ENCODE measurements around the gene GP9.
"Not testable (repeated sequence)": the region's sequence is repeated elsewhere in the genome, so short reads cannot be mapped to it uniquely, and the experiment has no call there.

Gene GP9

GRCh38 chr3:129050556-129051295, 9.9 kb upstream of the GP9 start:
- DNase-seq (ENCODE audit: low read depth, low spot score) = no peak

DNA sequence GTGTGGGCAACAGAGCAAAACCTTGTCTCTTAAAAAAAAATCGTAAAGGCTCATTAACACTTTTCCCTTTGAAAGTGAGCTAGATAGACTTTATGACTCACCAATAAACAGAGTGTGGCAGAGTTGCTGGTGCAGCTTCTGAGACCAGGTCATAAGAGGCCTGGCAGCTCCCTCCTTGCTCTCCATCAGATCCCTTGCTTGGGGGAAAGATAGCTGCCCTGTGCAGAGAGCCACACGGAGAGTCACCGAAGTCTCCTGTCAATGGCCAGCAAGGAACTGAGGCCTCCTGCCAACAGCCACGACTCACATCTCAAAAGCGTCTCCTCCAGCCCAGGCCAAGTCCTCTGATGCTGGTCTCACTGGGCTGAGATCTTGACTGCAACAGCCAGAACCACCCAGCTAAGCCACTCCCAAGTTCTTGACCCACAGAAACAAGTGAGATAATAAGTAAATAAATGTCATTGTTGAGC, 8.7 kb upstream of the GP9 start:
- no peak for DNase-seq (ENCODE audit: low read depth, low spot score)

DNA sequence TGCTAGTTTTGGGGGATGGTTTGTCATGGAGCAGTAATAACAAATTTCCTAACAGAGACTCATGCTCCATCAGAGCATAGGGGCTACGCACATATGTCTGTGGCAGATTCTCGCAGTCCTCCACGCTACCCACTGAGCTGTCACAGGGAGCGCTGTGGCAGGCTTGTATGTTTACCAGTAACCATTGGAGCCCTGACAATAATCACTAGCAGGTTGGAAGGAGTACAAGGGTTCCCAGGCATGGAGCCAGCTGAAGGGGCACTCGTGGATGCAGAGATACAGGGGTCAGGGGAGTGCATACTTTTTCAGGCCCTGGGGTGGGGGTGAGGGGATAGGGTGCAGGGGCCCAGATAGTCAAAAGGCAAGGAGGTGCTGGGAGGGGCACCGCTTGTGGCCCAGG, 7.9 kb upstream of the GP9 start:
- DNase-seq (ENCODE audit: low read depth, low spot score) = no peak

DNA sequence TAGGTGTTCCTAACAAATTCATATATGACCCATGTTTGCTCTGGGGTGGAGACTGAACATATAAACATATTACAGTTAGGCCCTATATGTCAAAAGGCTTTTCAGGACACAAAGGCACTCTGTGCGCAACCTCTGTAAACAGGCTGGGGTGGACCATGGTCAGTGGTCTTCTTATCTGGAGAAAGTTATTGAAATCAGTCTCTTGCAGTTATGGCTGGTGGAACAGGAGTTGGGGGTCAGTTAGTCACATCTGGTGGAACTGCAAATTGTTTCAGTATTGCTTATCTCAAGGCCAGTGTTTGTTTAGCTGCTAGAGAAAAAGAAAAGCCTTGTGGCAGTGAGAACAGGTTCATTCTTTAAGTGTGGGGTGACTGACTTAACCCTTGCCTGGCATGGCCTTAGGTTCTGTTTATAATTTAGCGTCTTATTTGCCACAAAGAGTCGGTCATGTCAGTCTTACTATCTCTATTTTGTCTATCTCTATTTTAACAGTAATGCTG, 5.9 kb upstream of the GP9 start:
- no peak for DNase-seq (ENCODE audit: low read depth, low spot score)

GRCh38 chr3:129056451-129057173, 4.0 kb upstream of the GP9 start:
- DNase-seq (ENCODE audit: low read depth, low spot score) = no peak

- no peak for DNase-seq (ENCODE audit: low read depth, low spot score)
Measured at GRCh38 chr3:129057249-129057648, 3.3 kb upstream of the GP9 start.

DNA sequence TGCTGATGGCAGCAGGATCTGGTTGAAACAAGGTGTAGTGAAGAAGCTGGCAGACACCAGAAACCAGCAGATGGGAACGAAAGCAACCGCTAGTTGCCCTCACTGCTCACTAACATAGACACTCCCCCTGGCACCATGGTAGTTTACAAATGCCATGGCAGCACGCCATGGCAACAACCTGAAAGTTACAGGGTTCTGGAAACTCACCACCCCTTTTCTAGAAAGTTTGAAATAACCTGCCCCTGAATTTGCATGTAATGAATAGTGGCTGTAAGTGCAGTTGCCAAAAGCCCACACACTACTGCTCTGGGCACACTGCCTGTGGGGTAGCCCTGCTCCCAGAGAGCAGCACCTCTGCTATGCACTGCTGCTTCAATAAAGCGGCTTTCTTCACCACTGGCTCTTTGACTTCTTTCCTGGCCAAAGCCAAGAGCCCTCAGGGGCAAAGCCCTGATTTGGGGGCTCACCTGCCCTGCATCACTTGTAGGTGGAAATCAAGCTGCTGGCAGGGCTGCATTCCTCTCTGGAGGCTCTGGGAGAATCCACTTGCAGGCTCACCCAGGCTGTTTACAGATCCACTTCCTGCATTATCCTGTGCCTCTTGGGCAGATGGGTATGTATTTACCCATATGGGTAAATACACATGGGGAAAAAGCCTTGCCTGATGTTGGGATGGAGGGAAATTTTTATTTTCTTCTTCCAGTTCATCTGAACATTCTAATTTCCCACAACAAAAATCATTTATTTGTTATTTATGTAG, 2.0 kb upstream of the GP9 start:
- no peak for DNase-seq (ENCODE audit: low read depth, low spot score)

DNA sequence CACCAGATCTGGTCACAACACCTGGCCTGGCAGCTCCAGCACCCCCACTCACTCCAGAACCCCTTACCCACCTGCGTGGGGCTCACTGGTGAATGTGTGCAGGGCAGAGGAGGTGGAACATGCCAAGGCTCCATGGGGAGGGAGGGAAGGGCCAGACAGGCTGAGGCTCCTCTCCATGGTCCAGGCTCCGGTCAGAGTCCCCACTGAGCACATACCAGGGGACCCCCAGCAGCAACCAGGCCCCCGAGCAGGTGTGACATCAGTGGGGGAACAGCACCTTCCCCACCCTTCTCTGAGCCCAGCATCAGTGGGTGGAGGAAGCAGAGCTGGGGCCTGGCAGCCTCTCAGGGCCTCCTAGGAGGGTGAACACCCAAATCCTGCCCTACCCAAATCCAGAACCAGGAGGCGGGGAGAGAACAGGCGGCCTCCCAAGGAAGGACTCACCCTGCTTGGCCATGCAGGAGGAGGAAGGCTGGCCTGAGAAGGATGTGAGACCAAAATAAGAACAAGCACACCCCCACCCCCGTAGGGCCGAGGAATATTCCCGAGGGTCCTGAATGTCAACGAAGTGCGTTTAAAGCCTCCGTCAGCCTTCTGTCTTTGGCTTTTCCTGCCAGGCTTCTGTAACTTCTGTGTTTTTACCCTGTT, 1.1 kb upstream of the GP9 start:
- DNase-seq (ENCODE audit: low read depth, low spot score) = no peak

GRCh38 chr3:129061023-129061887, 676 bp downstream of the GP9 start:
- no peak for DNase-seq (ENCODE audit: low read depth, low spot score)

GRCh38 chr3:129061888-129062834, 1.6 kb downstream of the GP9 start:
- no peak for DNase-seq (ENCODE audit: low read depth, low spot score)

- no peak for DNase-seq (ENCODE audit: low read depth, low spot score)
Measured at GRCh38 chr3:129063091-129063640, 2.6 kb downstream of the GP9 start.

- no peak for DNase-seq (ENCODE audit: low read depth, low spot score)
Measured at GRCh38 chr3:129063841-129064482, 3.4 kb downstream of the GP9 start.

DNA sequence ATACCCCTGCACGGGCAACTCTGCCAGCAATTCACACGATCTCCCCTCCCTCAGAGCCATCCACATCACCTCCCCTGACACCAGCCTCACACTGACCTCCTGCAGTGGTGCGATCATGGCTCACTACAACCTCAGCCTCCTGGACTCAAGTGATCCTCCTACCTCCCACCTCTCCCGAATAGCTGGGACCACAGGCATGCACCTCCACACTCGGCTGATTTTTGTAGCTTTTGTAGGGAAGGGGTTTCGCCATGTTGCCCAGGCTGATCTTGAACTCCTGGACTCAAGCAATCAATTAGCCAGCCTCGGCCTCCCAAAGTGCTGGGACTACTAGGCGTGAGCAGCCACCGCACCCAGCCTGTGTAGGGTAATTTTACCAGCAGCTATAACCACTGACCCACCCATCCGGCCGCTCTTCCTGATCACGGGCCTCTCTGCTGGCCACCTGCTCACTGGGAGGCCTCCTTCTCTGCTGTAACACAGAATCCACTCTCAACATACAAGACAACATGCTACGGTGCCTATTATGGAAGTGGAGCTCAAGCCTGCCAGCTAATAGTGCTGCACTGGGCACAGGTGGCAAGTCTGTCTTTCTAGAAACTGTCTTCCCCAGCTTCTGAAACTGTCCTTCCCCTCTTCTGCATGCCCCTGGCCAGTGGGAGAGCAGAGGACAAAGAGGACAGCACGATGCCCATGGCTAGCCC, 4.6 kb downstream of the GP9 start:
- no peak for DNase-seq (ENCODE audit: low read depth, low spot score)

GRCh38 chr3:129065720-129066073, 5.1 kb downstream of the GP9 start:
- DNase-seq (ENCODE audit: low read depth, low spot score) = no peak

GRCh38 chr3:129067719-129068118, 7.1 kb downstream of the GP9 start:
- DNase-seq (ENCODE audit: low read depth, low spot score) = not testable (repeated sequence)

DNA sequence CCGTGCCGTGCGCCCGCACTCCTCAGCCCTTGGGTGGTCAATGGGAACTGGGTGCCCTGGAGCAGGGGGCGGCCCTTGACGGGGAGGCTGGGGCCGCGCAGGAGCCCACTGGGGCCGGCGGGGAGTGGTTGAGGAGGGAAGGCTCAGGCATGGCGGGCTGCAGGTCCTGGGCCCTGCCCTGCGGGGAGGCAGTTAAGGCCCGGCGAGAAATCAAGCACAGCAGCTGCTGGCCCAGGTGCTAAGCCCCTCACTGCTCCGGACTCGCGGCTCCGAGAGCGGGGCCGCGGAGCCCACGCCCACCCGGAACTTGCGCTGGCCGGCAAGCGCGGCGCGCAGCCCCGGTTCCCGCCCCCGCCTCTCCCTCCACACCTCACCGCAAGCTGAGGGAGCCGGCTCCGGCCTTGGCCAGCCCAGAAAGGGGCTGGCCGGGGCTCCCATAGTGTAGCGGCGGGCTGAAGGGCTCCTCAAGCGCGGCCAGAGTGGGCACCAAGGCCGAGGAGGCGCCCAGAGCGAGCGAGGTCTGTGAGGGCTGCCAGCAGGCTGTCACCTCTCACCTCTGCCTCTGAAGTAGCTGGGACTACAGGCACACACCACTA, 7.8 kb downstream of the GP9 start:
- DNase-seq (ENCODE audit: low read depth, low spot score) = no peak

DNA sequence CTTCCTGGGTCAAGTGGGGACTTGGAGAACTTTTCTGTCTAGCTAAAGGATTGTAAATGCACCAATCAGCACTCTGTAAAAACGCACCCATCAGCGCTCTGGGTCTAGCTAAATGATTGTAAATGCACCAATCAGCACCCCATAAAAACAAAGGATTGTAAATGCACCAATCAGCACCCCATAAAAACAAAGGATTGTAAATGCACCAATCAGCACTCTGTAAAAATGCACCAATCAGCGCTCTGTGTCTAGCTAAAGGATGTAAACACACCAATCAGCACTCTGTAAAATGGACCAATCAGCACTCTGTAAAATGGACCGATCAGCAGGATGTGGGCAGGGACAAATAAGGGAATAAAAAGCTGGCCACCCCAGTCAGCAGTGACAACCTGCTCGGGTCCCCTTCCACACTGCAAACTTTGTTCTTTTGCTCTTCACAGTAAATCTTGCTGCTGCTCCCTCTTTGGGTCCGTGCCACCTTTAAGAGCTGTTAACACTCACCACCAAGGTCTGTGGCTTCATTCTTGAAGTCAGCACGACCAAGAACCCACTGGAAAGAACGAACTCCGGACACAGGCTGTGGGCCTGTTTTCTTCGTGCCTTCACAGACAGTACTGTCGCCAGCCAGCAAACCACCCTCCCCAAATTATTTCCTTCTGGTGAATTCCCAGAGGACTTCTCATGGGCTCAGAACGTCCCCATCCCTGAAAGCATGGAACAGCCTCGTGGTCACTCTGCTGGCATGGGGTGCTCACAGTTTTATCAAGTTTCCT, 8.9 kb downstream of the GP9 start:
- not testable (repeated sequence) for DNase-seq (ENCODE audit: low read depth, low spot score)

Measured in brain pericyte (primary cell).